ENCODE measurements around the gene ERG. TPM values are rescaled to one million over a fixed set of nuclear protein-coding genes. Genes with fewer than 3 reads are reported as not detected.

The ERG gene
- total RNA-seq, 1 donor from 2014 or later = not detected

DNA sequence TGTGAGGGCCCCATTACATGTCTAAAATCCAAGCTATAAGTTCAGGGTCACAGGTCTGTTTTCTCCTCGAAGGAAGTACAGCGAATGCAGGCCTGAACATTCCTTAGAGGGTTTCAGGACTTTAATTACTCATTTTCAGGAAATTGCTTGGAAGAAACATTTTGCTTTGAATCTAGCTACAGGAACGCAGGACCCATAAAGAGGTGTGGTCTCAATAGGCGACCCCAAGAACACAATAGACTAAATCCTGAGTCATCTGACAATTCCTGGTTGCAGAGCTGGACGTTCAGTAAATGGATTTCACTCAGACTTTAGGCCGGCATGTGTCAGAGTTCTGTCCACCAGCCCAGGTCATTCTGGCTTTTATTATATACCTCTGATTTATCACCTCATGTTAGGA, 1.0 kb upstream of the ERG start:
- Mint-ChIP-seq H3K4me3 (no peak overlapping the region), H3K36me3 (ENCODE audit: low read depth) (no peaks in the 10 kb centered on the region), H3K9me3 (no peaks in the 10 kb centered on the region), H3K27ac (no peak overlapping the region), H3K27me3 (peaks cover 39% of the 10 kb centered on the region), H3K4me1 (no peaks in the 10 kb centered on the region)
- TF ChIP-seq, protein P1, sequence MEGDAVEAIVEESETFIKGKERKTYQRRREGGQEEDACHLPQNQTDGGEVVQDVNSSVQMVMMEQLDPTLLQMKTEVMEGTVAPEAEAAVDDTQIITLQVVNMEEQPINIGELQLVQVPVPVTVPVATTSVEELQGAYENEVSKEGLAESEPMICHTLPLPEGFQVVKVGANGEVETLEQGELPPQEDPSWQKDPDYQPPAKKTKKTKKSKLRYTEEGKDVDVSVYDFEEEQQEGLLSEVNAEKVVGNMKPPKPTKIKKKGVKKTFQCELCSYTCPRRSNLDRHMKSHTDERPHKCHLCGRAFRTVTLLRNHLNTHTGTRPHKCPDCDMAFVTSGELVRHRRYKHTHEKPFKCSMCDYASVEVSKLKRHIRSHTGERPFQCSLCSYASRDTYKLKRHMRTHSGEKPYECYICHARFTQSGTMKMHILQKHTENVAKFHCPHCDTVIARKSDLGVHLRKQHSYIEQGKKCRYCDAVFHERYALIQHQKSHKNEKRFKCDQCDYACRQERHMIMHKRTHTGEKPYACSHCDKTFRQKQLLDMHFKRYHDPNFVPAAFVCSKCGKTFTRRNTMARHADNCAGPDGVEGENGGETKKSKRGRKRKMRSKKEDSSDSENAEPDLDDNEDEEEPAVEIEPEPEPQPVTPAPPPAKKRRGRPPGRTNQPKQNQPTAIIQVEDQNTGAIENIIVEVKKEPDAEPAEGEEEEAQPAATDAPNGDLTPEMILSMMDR (IDR thresholded peaks at IDR 0.05) = no peak
- ChIA-PET POLR2A (no interaction called here), CTCF (interaction anchor here (0.9 kb wide), 1 partner anchor 919 kb away, joined by 3 read pairs; no protein-coding TSS in a partner anchor)
- DNase-seq = no peak
- intact Hi-C loops (cut with micrococcal nuclease) = no loop called here
- no peak for ATAC-seq (ENCODE audit: low read depth)

- CTCF ChIA-PET = no interaction called here
- intact Hi-C loops (cut with micrococcal nuclease) = no loop called here
- Mint-ChIP-seq H3K27ac (no peak overlapping the region), H3K4me1 (no peaks in the 10 kb centered on the region), H3K9me3 (no peaks in the 10 kb centered on the region), H3K4me3 (no peak overlapping the region), H3K36me3 (ENCODE audit: low read depth) (no peaks in the 10 kb centered on the region), H3K27me3 (peaks cover 45% of the 10 kb centered on the region)
- no peak for DNase-seq
- TF ChIP-seq, protein P1 (IDR thresholded peaks at IDR 0.05) = no peak
- POLR2A ChIA-PET = no interaction called here
- ATAC-seq (ENCODE audit: low read depth) = no peak
Measured at GRCh38 chr21:38496224-38496623, 2.1 kb downstream of the ERG start.

GRCh38 chr21:38495696-38496095, 2.6 kb downstream of the ERG start:
- TF ChIP-seq, protein P1 (IDR thresholded peaks at IDR 0.05) = no peak

GRCh38 chr21:38495242-38495641, 3.0 kb downstream of the ERG start:
- H3K27me3 Mint-ChIP-seq = peaks cover 43% of the 10 kb centered on the region
- POLR2A ChIA-PET = no interaction called here

More at GRCh38 chr21:38495696-38496095, 2.6 kb downstream of the ERG start:
- Mint-ChIP-seq H3K27me3 (peaks cover 44% of the 10 kb centered on the region), H3K4me1 (no peaks in the 10 kb centered on the region), H3K36me3 (ENCODE audit: low read depth) (no peaks in the 10 kb centered on the region), H3K9me3 (no peaks in the 10 kb centered on the region), H3K27ac (no peak overlapping the region), H3K4me3 (no peak overlapping the region)
- ChIA-PET POLR2A (no interaction called here), CTCF (no interaction called here)
- DNase-seq (no peak), ATAC-seq (ENCODE audit: low read depth) (no peak)
- intact Hi-C loops (cut with micrococcal nuclease) = no loop called here

DNA sequence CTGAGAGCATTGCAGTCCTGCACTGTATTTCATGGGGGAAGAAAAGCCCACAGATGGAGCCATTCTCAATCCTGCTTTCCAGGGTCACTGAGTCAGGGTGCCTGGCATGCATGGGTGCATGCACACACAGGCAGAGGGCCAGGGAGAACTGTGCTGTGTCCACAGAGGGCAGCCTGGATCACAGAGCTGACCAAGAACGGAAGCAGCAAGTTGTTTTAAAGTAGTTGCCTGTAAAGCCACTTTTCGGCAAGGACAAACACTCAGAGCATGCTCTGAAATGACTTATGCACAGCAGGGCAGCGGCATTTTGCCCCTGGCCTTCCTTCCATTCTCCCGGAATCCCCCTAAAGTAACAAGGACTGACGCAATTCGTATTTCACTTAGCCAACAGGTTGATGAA, 3.6 kb downstream of the ERG start:
- no peak overlapping the region for H3K4me3 Mint-ChIP-seq
- DNase-seq (no peak), ATAC-seq (ENCODE audit: low read depth) (no peak)
- POLR2A ChIA-PET = no interaction called here
- no peaks in the 10 kb centered on the region for H3K36me3 Mint-ChIP-seq (ENCODE audit: low read depth)
- H3K4me1 Mint-ChIP-seq = no peaks in the 10 kb centered on the region
- intact Hi-C loops (cut with micrococcal nuclease) = no loop called here
- H3K27ac Mint-ChIP-seq = no peak overlapping the region
- CTCF ChIA-PET = no interaction called here
- TF ChIP-seq, protein P1 (IDR thresholded peaks at IDR 0.05) = no peak
- no peaks in the 10 kb centered on the region for H3K9me3 Mint-ChIP-seq
- H3K27me3 Mint-ChIP-seq = peaks cover 42% of the 10 kb centered on the region

More at GRCh38 chr21:38495242-38495641, 3.0 kb downstream of the ERG start:
- no peak overlapping the region for H3K27ac Mint-ChIP-seq
- no peaks in the 10 kb centered on the region for H3K4me1 Mint-ChIP-seq
- no peaks in the 10 kb centered on the region for H3K36me3 Mint-ChIP-seq (ENCODE audit: low read depth)
- CTCF ChIA-PET = no interaction called here
- no peak overlapping the region for H3K4me3 Mint-ChIP-seq
- ATAC-seq (ENCODE audit: low read depth) (no peak), DNase-seq (no peak)
- TF ChIP-seq, protein P1 (IDR thresholded peaks at IDR 0.05) = no peak
- intact Hi-C loops (cut with micrococcal nuclease) = no loop called here
- H3K9me3 Mint-ChIP-seq = no peaks in the 10 kb centered on the region
